ENCODE measurements around the gene NKD2. TPM values are rescaled to one million over a fixed set of nuclear protein-coding genes. Genes with fewer than 3 reads are reported as not detected.

The NKD2 gene
- total RNA-seq, 1 experiment from 2014 or later, result 0.57 TPM

DNA sequence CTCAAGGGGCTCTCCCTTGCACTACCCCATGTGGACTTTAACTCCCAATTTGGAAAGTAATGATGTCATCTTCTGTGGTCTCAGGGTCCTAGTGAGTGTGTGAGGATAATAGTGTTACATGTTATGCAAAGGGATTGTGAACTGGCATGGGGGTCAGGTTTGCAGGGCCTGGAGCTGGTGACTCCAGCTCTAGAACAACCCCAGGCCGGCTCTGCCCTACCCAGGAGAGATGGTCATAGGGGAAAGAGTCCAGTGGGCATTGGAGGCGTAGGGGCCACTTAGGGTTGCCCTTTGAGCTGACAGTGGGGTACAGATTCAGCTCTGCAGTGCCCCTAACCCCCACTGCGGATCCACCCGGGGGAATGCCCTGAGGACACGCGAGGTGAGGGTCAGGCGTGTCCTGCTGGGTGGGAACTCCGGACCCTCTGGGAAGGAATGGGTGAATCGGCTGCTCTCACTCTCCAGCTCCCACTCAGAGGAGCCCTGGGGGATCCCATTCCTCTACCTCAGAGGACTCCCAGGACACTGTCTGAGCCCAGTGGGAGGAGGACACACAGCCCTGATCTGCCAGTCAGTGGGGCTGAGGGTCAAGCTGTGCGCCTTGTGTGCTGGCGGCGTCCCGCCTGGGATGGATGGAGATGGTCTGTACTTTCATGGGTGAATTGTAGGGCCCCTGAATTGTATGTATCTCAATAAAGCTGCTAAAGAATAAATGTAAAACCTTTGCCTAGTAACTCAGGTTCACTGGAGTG is 2.5 kb upstream of the NKD2 start:
- CTCF ChIA-PET, result interaction anchor here (0.9 to 1.0 kb wide), 2 partner anchors 16 to 82 kb away, joined by 3 read pairs; no protein-coding TSS in a partner anchor
- Histone ChIP-seq H3F3A (ENCODE audit: insufficient read depth, low read depth) (peaks cover 19% of the 10 kb centered on the region; the same call in 1 of the 2 replicates), H3K9me3 (ENCODE audit: insufficient read depth, low read depth) (no peaks in the 10 kb centered on the region), H3K4me3 (no peak overlapping the region), H3K9me2 (ENCODE audit: insufficient read depth) (no peaks in the 10 kb centered on the region), H4K20me1 (ENCODE audit: insufficient read depth) (no peaks in the 10 kb centered on the region), H2AFZ (no peak overlapping the region), H3K79me2 (ENCODE audit: low read depth) (no peaks in the 10 kb centered on the region), H3K4me2 (no peak overlapping the region), H3K36me3 (ENCODE audit: low read depth) (no peaks in the 10 kb centered on the region), H3K27me3 (ENCODE audit: insufficient read depth, low read depth) (peaks cover 73% of the 10 kb centered on the region), H3K27ac (no peak overlapping the region), H3K4me1 (replicated peaks; ENCODE audit: insufficient read depth) (peaks cover 4% of the 10 kb centered on the region; the same call in 1 of the 2 replicates)
- DNase-seq, result peak in 1 of 2 experiments; percentile 7
- BruUV-seq (replicated peaks), result no TSS peak
- intact Hi-C loops (cut with micrococcal nuclease; ENCODE audit: unreplicated experiment), result no loop called here
- no peak for TF ChIP-seq EZH2 (IDR thresholded peaks at IDR 0.05; ENCODE audit: low read depth)
- TF ChIP-seq, protein P1, sequence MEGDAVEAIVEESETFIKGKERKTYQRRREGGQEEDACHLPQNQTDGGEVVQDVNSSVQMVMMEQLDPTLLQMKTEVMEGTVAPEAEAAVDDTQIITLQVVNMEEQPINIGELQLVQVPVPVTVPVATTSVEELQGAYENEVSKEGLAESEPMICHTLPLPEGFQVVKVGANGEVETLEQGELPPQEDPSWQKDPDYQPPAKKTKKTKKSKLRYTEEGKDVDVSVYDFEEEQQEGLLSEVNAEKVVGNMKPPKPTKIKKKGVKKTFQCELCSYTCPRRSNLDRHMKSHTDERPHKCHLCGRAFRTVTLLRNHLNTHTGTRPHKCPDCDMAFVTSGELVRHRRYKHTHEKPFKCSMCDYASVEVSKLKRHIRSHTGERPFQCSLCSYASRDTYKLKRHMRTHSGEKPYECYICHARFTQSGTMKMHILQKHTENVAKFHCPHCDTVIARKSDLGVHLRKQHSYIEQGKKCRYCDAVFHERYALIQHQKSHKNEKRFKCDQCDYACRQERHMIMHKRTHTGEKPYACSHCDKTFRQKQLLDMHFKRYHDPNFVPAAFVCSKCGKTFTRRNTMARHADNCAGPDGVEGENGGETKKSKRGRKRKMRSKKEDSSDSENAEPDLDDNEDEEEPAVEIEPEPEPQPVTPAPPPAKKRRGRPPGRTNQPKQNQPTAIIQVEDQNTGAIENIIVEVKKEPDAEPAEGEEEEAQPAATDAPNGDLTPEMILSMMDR (conservative IDR thresholded peaks at IDR 0.05), result no peak
- POLR2A ChIA-PET (ENCODE audit: unreplicated experiment), result no interaction called here

- intact Hi-C loops (cut with micrococcal nuclease; ENCODE audit: unreplicated experiment), result no loop called here
- H3K9me2 ChIP-seq (ENCODE audit: insufficient read depth), result no peaks in the 10 kb centered on the region
- H3K4me2 ChIP-seq, result no peak overlapping the region
- no peaks in the 10 kb centered on the region for H3K36me3 ChIP-seq (ENCODE audit: low read depth)
- CTCF ChIA-PET, result interaction anchor here (0.6 to 1.4 kb wide), 5 partner anchors 10 to 173 kb away, joined by 3 to 6 read pairs (median 3); no protein-coding TSS in a partner anchor
- H3K9me3 ChIP-seq (ENCODE audit: insufficient read depth, low read depth), result no peaks in the 10 kb centered on the region
- H3K27ac ChIP-seq, result no peak overlapping the region
- H3F3A ChIP-seq (ENCODE audit: insufficient read depth, low read depth), result peaks cover 19% of the 10 kb centered on the region; the same call in 1 of the 2 replicates
- no peaks in the 10 kb centered on the region for H3K79me2 ChIP-seq (ENCODE audit: low read depth)
- H3K4me1 ChIP-seq (replicated peaks; ENCODE audit: insufficient read depth), result peaks cover 4% of the 10 kb centered on the region; the same call in 1 of the 2 replicates
- no peak for TF ChIP-seq EZH2 (IDR thresholded peaks at IDR 0.05; ENCODE audit: low read depth)
- TF ChIP-seq, protein P1 (conservative IDR thresholded peaks at IDR 0.05), result no peak
- POLR2A ChIA-PET (ENCODE audit: unreplicated experiment), result no interaction called here
- no TSS peak for BruUV-seq (replicated peaks)
- peaks cover 74% of the 10 kb centered on the region for H3K27me3 ChIP-seq (ENCODE audit: insufficient read depth, low read depth)
- H3K4me3 ChIP-seq, result no peak overlapping the region
- no peak overlapping the region for H2AFZ ChIP-seq
- H4K20me1 ChIP-seq (ENCODE audit: insufficient read depth), result no peaks in the 10 kb centered on the region
- DNase-seq, result peak in 1 of 2 experiments; percentile 9
Observed at GRCh38 chr5:1006656-1007071, 1.9 kb upstream of the NKD2 start.

- Histone ChIP-seq H3F3A (ENCODE audit: insufficient read depth, low read depth) (peaks cover 16% of the 10 kb centered on the region; the same call in 1 of the 2 replicates), H3K36me3 (ENCODE audit: low read depth) (no peaks in the 10 kb centered on the region), H3K9me2 (ENCODE audit: insufficient read depth) (no peaks in the 10 kb centered on the region), H3K27me3 (ENCODE audit: insufficient read depth, low read depth) (peaks cover 74% of the 10 kb centered on the region), H3K4me3 (no peak overlapping the region), H3K27ac (no peak overlapping the region), H2AFZ (no peak overlapping the region), H3K4me2 (no peak overlapping the region), H3K4me1 (replicated peaks; ENCODE audit: insufficient read depth) (peaks cover 4% of the 10 kb centered on the region; the same call in 1 of the 2 replicates), H3K79me2 (ENCODE audit: low read depth) (no peaks in the 10 kb centered on the region), H4K20me1 (ENCODE audit: insufficient read depth) (no peaks in the 10 kb centered on the region), H3K9me3 (ENCODE audit: insufficient read depth, low read depth) (no peaks in the 10 kb centered on the region)
- ChIA-PET POLR2A (ENCODE audit: unreplicated experiment) (no interaction called here), CTCF (interaction anchor here (0.6 to 1.4 kb wide), 4 partner anchors 10 to 172 kb away, joined by 3 to 6 read pairs (median 4); no protein-coding TSS in a partner anchor)
- intact Hi-C loops (cut with micrococcal nuclease; ENCODE audit: unreplicated experiment), result no loop called here
- BruUV-seq (replicated peaks), result no TSS peak
- TF ChIP-seq, protein P1 (conservative IDR thresholded peaks at IDR 0.05), result no peak
- no peak for TF ChIP-seq EZH2 (IDR thresholded peaks at IDR 0.05; ENCODE audit: low read depth)
- DNase-seq, result peak in 1 of 2 experiments; percentile 6
Observed at GRCh38 chr5:1007221-1007680, 1.4 kb upstream of the NKD2 start.
